Measurements from ENCODE around the gene CDC14A.

CDC14A gene

DNA sequence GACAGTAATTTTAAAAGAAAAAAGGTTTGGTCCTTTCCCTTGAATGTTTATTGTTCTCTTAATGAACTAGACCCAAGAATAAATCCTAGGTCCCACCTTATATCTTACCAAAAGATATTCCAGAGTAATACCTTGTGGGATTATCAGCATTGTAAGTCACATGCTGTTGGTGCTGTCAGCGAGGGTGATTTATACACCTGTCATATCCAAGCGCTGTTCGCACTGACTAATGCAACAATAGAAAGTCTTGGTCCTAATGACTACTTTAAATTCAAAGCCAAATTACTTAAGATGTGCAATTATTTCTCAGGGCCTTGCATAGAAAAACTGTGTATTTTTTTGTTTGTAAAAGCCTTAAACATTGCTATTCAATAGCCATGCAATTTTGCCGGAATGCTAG is 192.5 kb downstream of the CDC14A start:
- Histone ChIP-seq H3K4me3 (ENCODE audit: low read depth, low read length) (no peak overlapping the region), H3K4me1 (no peaks in the 10 kb centered on the region), H3K36me3 (no peaks in the 10 kb centered on the region), H3K27me3 (peaks cover 22% of the 10 kb centered on the region), H3K9me3 (no peaks in the 10 kb centered on the region)
- no peak for TF ChIP-seq CTCF (IDR thresholded peaks at IDR 0.05; ENCODE audit: low read depth, low read length)
- no peak for DNase-seq

GRCh38 chr1:100545855-100546254 is 193.5 kb downstream of the CDC14A start:
- TF ChIP-seq CTCF (IDR thresholded peaks at IDR 0.05; ENCODE audit: low read depth, low read length), result no peak
- DNase-seq, result no peak
- Histone ChIP-seq H3K9me3 (no peaks in the 10 kb centered on the region), H3K4me3 (ENCODE audit: low read depth, low read length) (no peak overlapping the region), H3K4me1 (no peaks in the 10 kb centered on the region), H3K36me3 (no peaks in the 10 kb centered on the region), H3K27me3 (peaks cover 11% of the 10 kb centered on the region)

DNA sequence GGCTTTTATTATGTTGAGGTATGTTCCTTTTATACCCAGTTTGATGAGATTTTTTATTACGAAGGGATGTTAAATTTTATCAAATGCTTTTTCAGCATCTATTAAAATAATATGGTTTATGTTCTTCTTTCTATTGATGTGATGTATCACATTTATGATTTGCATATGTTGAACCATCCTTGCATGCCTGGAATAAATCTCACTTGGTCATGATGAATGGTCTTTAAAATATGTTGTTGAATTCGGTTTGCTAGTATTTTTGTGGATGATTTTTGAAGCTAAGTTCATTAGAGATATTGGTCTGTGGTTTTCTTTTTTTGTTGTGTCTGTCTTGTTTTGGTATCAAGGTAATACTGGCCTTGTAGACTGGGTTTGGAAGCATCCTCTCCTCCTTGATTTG is 199.7 kb downstream of the CDC14A start:
- no peak for DNase-seq
- no peaks in the 10 kb centered on the region for H3K36me3 ChIP-seq
- H3K4me3 ChIP-seq (ENCODE audit: low read depth, low read length), result no peak overlapping the region
- H3K27me3 ChIP-seq, result no peaks in the 10 kb centered on the region
- TF ChIP-seq CTCF (IDR thresholded peaks at IDR 0.05; ENCODE audit: low read depth, low read length), result no peak
- H3K9me3 ChIP-seq, result 0 out of 2 replicates have a peak, but pooled peaks cover 3% of the 10 kb centered on the region
- H3K4me1 ChIP-seq, result no peaks in the 10 kb centered on the region

DNA sequence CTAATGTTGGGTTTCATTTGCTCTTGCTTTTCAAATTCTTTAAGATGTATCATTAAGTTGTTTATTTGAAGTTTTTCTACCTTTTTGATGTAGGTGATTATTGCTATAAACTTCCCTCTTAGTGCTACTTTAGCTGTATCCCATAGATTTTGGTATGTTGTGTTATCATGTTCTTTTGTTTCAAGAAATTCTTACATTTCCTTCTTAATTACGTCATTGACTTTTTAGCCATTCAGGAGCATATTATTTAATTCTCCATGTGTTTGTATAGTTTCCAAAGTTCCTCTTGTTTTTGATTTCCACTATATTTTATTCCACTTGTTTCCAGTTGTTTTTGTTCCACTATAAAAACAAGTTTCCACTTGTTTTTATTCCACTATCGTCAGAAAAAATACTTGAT is 200.6 kb downstream of the CDC14A start:
- TF ChIP-seq CTCF (IDR thresholded peaks at IDR 0.05; ENCODE audit: low read depth, low read length), result no peak
- no peak for DNase-seq
- Histone ChIP-seq H3K4me3 (ENCODE audit: low read depth, low read length) (no peak overlapping the region), H3K36me3 (no peaks in the 10 kb centered on the region), H3K9me3 (0 out of 2 replicates have a peak, but pooled peaks cover 3% of the 10 kb centered on the region), H3K27me3 (no peaks in the 10 kb centered on the region), H3K4me1 (no peaks in the 10 kb centered on the region)

DNA sequence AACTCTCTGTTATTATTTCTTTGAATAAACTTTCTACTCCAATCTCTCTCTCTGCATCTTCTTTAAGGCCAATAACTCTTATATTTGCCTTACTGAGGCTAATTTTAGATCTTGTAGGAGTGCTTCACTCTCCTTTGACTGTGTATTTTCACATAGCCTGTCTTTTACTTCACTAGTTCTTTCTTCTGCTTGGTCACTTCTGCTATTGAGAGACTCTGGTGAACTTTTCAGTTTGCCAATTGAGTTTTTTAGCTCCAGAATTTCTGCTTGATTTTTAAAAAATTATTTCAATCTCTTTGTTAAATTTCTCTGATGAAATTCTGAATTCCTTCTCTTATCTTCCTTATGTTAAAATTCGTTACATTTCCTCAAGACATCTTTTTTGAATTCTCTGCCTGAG is 203.9 kb downstream of the CDC14A start:
- H3K4me1 ChIP-seq, result no peaks in the 10 kb centered on the region
- H3K27me3 ChIP-seq, result peaks cover 2% of the 10 kb centered on the region; the same call in 1 of the 2 replicates
- DNase-seq, result no peak
- H3K36me3 ChIP-seq, result no peaks in the 10 kb centered on the region
- no peak overlapping the region for H3K4me3 ChIP-seq (ENCODE audit: low read depth, low read length)
- TF ChIP-seq CTCF (IDR thresholded peaks at IDR 0.05; ENCODE audit: low read depth, low read length), result no peak
- H3K9me3 ChIP-seq, result 0 out of 2 replicates have a peak, but pooled peaks cover 3% of the 10 kb centered on the region

DNA sequence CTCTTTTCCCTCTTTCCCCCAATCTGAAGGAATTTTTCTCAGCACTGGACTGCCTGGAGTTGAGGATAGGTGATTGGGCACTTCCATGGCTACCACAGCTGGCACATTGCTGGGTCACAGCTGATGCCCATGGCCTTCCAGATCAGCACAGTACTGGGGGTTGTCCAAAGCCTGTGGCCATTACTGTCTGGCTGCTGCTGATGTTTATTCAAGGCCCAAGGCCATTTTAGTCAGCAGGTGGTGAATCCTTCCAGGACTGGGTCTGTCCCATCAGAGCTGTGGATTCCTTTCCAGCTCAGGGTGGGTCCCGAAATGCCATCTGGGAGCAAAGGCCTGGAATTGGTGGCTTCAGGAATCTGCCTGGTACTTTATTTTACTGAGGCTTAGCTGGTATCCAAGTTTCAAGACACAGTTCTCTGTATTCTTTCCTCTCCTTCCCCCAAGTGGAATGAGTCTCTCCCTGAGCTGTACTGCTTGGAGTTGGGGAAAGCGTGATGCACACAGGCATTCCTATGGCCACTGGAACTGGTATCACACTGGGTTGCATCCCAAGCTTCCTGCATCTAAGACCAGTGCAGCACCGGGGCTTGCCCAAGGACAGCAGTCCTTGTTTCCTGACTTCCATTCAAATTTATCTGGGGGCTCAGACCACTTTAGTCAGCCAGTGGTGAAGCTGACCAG is 204.8 kb downstream of the CDC14A start:
- no peak for TF ChIP-seq CTCF (IDR thresholded peaks at IDR 0.05; ENCODE audit: low read depth, low read length)

More for the DNA sequence above, 204.8 kb downstream of the CDC14A start:
- Histone ChIP-seq H3K36me3 (no peaks in the 10 kb centered on the region), H3K4me3 (ENCODE audit: low read depth, low read length) (no peak overlapping the region), H3K4me1 (no peaks in the 10 kb centered on the region), H3K9me3 (0 out of 2 replicates have a peak, but pooled peaks cover 3% of the 10 kb centered on the region), H3K27me3 (peaks cover 2% of the 10 kb centered on the region; the same call in 1 of the 2 replicates)
- DNase-seq, result no peak

All from BE2C (cell line).